GM08714 (cell line): Measurements from ENCODE around the gene FUT8.

Source experiments
- H3K4me3 ChIP-seq: fragments of 200-500 bp; sonication (Bioruptor generic); 2 replicates; pipeline ENCODE4 v1.5.1; 2014; ENCODE audit warnings: mild to moderate bottlenecking, low read length, inconsistent platforms
- ZNF274 ChIP-seq: IDR thresholded peaks from 2 replicates; pipeline ENCODE4 v1.6.1; 2012; ENCODE audit warnings: mild to moderate bottlenecking, low read depth, low read length

The FUT8 gene

GRCh38 chr14:65771271-65771670 is 358.7 kb downstream of the FUT8 start:
- TF ChIP-seq ZNF274, result no peak
- no peak overlapping the region for H3K4me3 ChIP-seq

- TF ChIP-seq ZNF274, result no peak
- H3K4me3 ChIP-seq, result no peak overlapping the region
Observed at GRCh38 chr14:65772466-65772865, 359.9 kb downstream of the FUT8 start.

- TF ChIP-seq ZNF274, result no peak
- no peak overlapping the region for H3K4me3 ChIP-seq
Observed at GRCh38 chr14:65772921-65773574, 360.5 kb downstream of the FUT8 start.

- no peak overlapping the region for H3K4me3 ChIP-seq
- TF ChIP-seq ZNF274, result no peak
Observed at GRCh38 chr14:65774041-65774440, 361.5 kb downstream of the FUT8 start.

DNA sequence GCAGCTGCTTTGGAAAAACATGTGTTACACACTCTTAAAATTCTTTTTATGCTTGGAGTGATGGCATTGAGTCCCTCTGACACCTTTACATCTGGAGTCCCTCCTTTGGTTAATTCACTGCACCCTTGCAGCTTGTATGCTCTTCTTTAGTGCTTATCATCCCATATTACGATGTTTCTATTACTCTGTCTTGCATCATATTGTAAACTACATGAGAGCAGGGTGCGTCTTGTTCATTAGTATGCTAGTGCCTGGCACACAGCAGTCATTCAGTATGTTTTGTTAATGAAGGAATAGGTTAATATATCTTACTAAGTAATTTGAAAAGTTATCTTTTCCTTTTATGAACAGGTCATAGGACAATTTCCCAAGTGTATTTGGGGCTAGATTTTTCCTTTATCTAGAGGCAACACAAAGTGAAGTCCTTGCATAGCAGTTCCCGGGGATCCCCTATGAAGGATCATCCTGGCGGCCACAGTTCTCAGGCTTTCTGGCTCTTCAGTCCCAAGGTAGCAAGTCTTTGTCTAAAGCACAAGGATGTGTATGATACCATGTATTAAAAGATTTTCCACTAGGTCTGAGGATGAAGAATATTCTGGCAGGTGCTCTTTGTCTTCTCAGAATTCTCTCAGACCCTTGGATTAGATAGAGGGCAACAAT is 363.8 kb downstream of the FUT8 start:
- H3K4me3 ChIP-seq, result no peak overlapping the region
- TF ChIP-seq ZNF274, result no peak

DNA sequence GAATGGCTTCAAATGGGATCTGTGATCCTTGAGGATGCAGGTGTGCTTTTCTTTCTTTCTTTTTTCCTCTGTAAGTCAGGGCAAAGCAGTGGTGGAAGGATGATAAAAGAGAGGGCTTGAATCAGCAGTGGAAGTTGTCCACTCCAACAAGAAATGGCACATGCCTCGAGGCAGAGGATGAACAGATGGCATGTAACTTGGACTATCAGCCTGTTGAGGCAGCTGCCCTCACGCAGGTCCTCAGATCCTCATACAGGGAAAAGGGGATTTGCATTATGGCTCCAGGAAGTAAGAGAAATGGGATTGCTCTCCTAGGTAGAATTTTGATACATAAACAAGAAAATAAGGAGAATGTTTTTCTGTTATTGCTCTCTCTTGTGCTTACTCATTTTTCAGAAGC is 368.0 kb downstream of the FUT8 start:
- no peak for TF ChIP-seq ZNF274
- H3K4me3 ChIP-seq, result no peak overlapping the region

GRCh38 chr14:65783101-65783500 is 370.6 kb downstream of the FUT8 start:
- no peak for TF ChIP-seq ZNF274

DNA sequence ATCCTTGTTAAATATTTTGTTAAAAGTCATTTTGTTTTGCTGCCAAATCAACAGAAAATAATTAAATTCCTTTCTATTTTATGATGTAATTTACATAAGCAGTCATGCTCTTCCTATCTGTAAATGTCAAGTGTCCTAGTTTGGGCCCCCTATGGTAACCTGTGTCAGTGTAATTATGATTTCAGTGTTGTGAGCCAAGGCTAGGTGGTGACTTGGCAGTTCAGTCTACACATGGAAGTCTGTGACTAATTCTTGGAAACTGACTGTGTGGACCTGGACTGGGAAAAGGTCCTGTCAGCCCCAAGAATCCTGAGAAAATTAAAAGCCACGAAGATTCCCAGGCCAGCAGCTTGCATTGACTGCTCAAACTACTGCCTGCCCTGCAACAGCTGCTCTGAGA is 371.0 kb downstream of the FUT8 start:
- TF ChIP-seq ZNF274, result no peak
- H3K4me3 ChIP-seq, result no peak overlapping the region

More at GRCh38 chr14:65783101-65783500, 370.6 kb downstream of the FUT8 start:
- no peak overlapping the region for H3K4me3 ChIP-seq

- TF ChIP-seq ZNF274, result no peak
- H3K4me3 ChIP-seq, result no peak overlapping the region
Observed at GRCh38 chr14:65784574-65784973, 372.0 kb downstream of the FUT8 start.

DNA sequence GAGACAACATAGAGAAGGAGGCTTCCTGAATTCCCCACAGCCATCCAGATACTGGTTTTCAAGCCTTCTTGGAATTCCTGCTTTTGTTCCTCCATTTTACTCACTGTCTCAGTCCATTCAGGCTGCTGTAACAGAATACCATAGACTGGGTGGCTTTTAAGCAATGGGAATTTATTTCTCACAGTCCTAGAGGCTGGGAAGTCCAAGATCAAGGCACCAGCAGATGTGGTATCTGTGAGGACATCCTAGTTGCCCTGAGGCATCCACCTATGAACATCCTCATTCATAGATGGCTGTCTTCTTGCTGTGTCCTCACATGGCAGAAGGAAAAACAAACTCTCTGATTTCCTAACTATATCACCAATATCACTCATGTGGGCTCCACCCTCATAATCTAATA is 374.9 kb downstream of the FUT8 start:
- TF ChIP-seq ZNF274, result no peak
- no peak overlapping the region for H3K4me3 ChIP-seq

- no peak for TF ChIP-seq ZNF274
Observed at GRCh38 chr14:65788876-65789275, 376.3 kb downstream of the FUT8 start.

DNA sequence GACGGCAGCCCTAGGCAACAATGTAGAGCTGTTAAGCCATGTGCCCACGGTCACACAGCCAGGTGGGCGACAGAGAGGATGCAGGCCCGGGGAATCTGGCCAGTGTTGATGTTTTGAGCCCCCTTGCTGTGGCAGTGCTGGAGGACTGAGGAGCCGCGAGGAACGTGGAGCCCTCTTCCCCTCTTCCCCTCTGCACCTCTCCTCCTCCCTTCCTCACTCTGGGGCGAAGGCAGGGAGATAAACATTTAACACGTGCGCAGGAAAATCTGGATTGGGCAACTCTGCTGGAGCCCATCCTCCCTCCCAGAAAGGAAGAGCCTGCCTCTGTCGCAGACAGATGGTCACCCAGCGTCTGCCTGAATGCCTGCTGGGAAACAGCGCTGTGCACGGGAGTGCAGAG is 376.8 kb downstream of the FUT8 start:
- no peak overlapping the region for H3K4me3 ChIP-seq
- no peak for TF ChIP-seq ZNF274

More at GRCh38 chr14:65788876-65789275, 376.3 kb downstream of the FUT8 start:
- no peak overlapping the region for H3K4me3 ChIP-seq

GRCh38 chr14:65790172-65790815 is 377.8 kb downstream of the FUT8 start:
- no peak overlapping the region for H3K4me3 ChIP-seq
- TF ChIP-seq ZNF274, result no peak

- no peak for TF ChIP-seq ZNF274
Observed at GRCh38 chr14:65791191-65791981, 378.9 kb downstream of the FUT8 start.

More at GRCh38 chr14:65791191-65791981, 378.9 kb downstream of the FUT8 start:
- no peak overlapping the region for H3K4me3 ChIP-seq
